Measurements from ENCODE around the gene FBXO31.

The FBXO31 gene

GRCh38 chr16:87320510-87321227, 62.9 kb downstream of the FBXO31 start:
- no peak for TF ChIP-seq CTCF (conservative IDR thresholded peaks at IDR 0.05; ENCODE audit: low read depth, low read length)
- H3K4me3 ChIP-seq (ENCODE audit: low read depth, low read length) = no peak overlapping the region
- no peak for DNase-seq (ENCODE audit: low read depth)

DNA sequence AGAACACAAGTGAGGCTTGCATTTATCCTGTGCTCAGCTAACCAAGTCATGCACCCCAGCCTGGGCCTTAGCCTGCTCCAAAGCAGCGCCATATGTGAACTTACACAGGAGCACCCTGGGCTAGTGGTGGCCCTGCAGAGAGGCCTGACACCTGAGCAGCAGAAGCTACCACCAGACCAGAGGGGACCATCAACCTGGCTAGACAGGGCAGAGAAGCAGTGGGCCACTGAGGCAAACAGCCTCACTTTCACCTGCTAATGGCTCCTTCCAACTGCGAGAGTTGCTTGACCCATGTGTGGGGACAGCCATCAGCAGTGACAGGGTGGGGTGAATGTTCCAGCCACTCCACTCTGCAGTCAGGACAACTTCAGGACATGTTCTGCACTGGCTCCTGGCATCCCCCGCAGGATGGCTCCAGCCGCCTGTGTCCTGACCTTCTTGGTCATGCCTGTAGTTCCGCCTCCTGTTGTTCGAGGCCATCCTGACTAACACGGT, 63.5 kb downstream of the FBXO31 start:
- no peak overlapping the region for H3K4me3 ChIP-seq (ENCODE audit: low read depth, low read length)
- no peak for TF ChIP-seq CTCF (conservative IDR thresholded peaks at IDR 0.05; ENCODE audit: low read depth, low read length)
- DNase-seq (ENCODE audit: low read depth) = no peak

DNA sequence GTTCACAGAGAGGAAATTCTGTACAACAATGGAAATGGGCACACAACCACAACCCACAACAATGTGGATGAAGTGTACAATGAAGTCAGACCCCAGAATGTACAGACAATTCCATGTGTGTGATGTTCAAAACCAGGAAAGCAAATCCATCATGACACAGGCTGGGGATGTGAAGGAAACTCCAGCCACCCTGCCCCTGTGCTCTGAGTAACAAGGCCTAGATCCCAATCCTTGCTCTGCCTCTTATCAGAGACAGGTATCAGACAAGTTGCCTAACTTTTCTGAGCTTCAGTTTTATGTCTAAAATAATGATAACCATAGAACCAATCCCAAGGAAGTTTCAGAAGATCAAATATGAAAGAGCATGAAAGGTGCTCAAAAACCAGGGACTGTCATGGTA, 64.6 kb downstream of the FBXO31 start:
- DNase-seq (ENCODE audit: low read depth) = no peak
- H3K4me3 ChIP-seq (ENCODE audit: low read depth, low read length) = no peak overlapping the region
- TF ChIP-seq CTCF (conservative IDR thresholded peaks at IDR 0.05; ENCODE audit: low read depth, low read length) = no peak

- TF ChIP-seq CTCF (conservative IDR thresholded peaks at IDR 0.05; ENCODE audit: low read depth, low read length) = no peak
- peak overlapping the region; percentile 97 for H3K4me3 ChIP-seq (ENCODE audit: low read depth, low read length)
- peak; percentile 67 for DNase-seq (ENCODE audit: low read depth)
Observed at GRCh38 chr16:87317750-87318644, 65.6 kb downstream of the FBXO31 start.

DNA sequence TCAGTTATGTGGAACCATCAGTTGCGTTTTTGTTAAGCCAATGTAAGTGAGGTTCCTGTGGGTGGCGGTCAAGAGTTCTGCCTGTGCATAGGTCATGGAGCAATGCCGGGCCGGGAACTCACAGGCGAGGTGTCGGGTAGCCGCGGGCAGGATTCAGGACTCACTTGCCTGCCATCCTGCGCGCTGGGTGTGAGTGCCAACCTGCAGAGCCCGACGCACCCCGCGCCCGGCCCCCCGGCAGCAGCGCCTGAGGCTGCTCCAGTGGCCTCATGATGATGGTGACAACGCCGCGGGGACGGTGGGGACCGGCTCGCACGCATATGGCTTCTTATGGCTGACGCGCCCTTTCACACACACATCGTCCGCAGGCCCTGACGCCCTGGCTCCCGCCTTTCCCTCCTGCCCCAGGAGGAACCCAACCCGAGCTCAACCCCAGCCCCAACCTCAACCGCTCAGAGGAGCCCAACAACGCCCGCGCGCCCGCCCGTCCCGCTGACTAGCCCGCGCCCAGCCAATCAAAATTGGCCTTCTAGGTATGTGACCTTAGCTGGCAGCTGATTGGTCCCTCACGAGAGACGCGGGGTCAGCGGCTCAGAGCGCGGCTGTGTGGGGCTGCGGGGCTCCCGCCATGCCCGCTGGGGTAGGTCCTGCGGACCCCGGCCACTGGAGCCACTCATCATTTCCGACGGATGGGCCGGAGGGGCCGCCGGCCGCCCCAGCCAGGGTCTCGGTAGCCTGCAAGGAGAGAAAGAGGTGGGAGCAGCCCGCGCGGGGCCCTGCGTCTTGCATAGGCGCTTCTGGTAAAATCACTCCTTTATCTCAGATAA, 66.4 kb downstream of the FBXO31 start, which contains the start of gene C16orf95:
C16orf95 (minus strand) TSS at position 470 of the 827 bp plus-strand sequence; CDS start at position 320, 150 bp downstream.
- TF ChIP-seq CTCF (conservative IDR thresholded peaks at IDR 0.05; ENCODE audit: low read depth, low read length) = peak; percentile 71
- peak; percentile 96 for DNase-seq (ENCODE audit: low read depth)
- peak within 1 kb of the TSS; percentile 97 for H3K4me3 ChIP-seq (ENCODE audit: low read depth, low read length)

DNA sequence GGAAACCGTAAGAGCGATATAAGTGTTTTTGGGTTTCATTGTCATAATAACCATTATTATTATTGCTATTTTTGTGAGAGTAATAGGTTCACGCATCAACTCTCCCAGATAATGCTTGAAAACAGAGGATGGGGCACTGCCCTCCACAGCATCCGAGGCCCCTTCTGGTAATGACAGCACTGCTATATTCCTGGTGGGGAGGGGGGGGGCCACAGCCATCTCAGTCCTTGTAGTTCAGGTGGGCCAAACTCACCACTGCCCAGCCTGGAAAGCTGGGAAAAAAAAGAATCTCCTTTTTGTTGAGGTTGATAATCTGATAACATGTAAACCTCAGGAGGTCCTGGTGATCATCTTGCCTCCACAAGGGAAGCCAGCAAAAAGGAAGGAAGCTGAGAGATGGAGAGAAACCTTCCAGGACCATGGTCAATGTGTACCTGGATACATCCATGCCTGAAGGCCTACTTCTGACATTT, 67.1 kb downstream of the FBXO31 start:
- H3K4me3 ChIP-seq (ENCODE audit: low read depth, low read length) = peak overlapping the region; percentile 97
- DNase-seq (ENCODE audit: low read depth) = no peak
- no peak for TF ChIP-seq CTCF (conservative IDR thresholded peaks at IDR 0.05; ENCODE audit: low read depth, low read length)

Data from choroid plexus epithelial cell (primary cell).